ENCODE results near the gene RHOA.

Gene RHOA

DNA sequence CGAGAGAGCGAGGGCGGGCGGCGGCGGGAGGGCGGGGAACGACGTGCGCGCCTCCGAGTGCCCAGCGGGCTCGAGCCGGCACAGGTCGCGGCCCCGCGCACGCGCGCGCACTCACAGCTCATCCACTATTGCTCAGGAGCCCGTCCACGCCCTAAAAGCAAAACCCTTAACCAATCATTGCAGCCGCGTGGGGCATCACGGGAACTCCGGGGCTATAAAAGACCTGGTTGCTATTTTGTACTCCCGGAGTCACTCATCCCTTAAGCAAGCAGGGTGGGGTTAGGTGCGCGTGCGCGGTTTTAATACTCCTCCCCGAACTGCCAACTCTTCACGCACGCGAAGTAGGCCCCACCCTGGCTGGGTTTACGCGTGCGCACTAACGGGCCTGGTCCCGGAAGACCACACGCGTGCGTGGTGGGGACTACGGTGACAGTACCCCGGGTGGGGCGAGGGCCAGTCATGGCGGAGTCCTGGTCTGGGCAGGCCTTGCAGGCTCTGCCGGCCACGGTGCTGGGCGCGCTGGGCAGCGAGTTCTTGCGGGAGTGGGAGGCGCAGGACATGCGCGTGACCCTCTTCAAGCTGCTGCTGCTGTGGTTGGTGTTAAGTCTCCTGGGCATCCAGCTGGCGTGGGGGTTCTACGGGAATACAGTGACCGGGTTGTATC is at the start of gene RHOA, which contains the start of gene TCTA:
TSS of gene RHOA (minus strand) at position 9 of the 664 bp plus-strand sequence. CDS start 36,387 bp downstream, outside the sequence.
TSS of gene TCTA (plus strand) at position 456 of the 664 bp plus-strand sequence. CDS start at position 460, 4 bp downstream.
- DNase-seq: peak; percentile 92

DNA sequence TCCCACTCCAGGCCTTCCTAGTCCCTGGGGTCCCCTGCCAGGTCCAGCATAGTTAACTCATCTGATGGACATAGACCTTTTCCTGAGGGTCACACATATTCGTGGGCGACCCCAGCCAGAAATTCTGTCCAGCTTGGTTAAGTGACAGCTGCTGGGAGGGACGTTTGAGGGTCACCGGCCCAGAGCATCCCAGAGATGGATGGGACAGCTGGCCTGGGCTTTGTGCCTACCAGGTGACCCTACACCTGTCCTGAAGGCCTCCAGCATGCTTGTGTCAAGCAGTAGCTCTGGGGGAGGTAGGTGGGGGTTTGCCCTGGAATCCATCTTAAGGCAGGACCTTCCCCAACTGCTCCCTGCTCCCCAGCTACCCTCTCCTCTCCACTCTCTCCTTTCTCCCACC is 49.2 kb upstream of the RHOA start:
- no peak for DNase-seq

DNA sequence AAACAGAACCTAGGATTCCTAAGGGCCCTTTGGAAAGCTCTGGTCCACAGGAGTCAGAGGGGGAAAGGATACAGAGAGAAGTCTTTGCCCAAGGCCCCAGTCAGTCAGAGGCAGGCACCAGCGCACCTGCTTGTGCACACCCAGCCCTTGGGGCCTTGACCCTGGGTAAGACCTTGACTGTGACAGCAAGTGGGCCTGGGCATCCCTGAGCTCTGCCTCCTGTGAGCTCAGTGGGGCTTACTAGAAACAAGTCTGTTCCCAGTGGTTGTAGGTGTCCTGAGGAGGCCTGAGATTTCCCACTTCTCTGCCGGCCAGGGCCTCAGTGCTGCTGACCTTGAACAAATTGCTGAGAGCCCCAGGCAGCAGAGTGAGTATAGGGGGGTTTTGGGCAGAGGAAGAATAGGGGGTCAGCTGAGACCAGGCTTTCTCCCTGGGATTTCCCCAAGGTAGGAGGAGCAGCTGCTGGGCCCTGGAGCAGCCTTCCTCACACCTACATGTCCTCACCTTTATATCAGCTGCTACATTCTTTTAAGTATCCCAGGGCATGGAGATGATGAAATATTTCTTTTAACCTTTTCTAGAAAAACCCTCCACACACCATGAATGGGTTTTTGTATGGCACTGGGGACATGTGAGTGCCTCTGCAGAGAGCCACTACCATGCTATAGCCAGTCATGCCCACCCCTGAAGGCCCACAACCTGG is 48.6 kb upstream of the RHOA start:
- no peak for DNase-seq

DNA sequence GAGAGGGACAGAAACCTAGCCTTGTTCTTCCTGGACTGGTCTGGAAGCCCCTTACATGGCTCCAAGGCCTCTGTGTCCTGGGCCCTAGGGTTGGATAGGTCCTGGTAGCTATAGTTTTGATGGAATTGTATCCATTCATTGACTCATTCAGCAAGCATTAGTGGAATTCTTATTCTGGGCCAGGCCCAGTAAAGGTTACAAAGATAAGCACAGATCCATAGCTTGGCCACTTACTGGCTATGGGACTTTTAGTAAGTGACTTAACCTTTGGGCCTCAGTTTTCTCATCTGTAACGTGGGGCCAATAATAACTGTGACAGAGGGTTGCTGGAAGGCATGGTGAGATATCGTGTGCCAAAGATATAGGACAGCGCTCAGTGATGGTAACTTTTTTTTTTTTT is 44.7 kb upstream of the RHOA start:
- no peak for DNase-seq

DNA sequence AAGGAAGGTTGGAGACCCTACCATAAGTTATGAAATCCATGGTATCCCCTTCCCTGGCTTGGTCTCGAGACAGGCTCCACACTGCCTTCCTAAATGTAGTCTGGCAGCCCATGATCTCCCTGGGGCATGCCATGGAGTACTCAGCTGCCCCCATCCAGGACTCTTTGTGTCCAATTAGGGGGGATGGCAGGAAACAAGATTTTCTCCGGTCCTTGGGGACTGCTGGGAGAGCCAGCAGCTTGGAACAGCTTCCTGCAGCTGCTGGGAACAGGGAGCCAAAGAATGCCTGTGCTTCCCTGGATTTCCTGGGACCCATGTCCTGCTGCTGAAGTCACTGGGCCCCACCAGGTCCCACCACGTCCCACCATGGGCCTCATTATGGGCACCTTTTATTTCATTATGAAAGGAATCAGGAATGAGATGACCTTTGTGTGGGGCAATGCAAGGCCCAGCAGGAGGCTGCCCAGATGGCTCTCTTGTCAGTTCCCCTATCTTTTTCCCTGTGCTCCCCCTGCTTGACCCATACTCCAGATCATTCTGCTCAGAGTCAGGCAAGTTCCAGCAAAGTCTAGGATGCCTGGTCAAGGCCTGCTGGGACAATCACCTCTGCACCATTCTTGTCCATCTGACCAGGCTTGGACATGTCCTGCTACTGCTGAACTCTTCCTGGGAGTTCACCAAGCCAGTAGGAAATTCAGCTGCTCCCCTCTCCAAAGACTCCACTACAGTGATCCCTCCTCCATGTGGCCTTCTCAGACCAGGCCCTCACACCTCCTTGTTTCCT is 43.3 kb upstream of the RHOA start:
- no peak for DNase-seq

DNA sequence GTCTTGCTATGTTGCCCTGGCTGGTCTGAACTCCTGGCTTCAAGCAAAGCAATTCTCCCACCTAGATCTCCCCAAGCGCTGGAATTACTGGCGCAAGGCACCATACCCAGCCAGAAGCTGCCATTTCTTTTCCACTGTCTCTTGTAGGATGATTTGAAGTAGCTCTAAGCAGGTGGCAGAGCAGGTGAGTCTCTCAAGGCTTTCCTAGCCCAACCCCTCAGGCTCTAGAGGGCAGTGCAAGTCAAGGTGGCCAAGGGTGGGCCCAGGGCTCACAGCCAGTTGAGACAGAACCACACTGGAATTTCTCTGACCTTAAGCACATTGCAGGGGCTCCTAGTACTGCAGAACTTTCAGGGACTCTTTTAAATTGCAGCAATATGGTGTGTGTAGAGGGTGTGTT is 42.7 kb upstream of the RHOA start:
- DNase-seq: no peak

DNA sequence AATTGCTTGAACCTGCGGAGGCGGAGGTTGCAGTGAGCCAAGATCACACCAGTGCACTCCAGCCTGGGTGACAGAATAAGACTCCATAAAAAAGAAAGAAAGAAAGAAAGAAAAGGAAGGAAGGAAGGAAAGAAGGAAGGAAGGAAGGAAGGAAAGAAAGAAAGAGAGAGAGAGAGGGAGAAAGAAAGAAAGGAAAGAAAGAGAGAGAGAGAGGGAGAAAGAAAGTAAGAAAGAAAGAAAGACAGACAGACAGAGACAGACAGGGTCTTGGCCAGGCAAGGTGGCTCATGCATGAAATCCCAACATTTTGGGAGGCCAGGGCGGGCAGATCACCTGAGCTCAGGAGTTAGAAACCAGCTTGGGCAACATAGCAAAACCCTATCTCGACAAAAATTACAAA is 41.8 kb upstream of the RHOA start:
- DNase-seq: no peak

DNA sequence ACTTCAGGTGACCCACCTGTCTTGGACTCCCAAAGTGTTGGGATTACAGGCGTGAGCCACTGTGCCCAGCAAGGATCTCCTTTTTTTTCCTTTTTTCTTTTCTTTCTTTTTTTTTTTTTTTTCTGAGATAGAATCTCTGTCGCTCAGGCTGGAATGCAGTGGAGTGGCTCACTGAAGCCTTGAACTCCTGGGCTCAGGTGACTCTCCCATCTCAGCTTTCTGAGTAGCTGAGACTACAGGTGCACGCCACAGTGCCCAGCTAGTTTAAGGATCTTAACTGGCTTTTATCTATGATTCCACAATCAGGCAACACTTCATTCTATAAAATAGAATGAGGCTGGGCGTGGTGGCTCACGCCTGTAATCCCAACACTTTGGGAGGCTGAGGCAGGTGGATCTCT is 33.6 kb upstream of the RHOA start:
- DNase-seq: no peak

DNA sequence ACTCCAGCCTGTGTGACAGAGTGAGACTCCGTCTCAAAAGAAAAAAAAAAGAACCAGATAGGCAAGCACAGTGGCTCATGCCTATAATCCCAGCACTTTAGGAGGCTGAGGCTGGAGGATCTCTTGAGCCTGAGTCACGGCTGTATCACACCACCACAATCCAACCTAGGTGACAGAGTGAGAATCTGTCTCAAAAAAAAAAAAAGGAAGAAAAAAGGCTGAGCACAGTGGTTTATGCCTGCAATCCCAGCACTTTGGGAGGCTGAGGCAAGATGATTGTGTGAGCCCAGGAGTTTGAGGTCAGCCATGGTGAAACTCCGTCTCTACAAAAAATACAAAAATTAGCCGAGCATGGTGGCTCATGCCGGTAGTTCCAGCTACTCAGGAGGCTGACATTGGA is 23.0 kb upstream of the RHOA start:
- no peak for DNase-seq

DNA sequence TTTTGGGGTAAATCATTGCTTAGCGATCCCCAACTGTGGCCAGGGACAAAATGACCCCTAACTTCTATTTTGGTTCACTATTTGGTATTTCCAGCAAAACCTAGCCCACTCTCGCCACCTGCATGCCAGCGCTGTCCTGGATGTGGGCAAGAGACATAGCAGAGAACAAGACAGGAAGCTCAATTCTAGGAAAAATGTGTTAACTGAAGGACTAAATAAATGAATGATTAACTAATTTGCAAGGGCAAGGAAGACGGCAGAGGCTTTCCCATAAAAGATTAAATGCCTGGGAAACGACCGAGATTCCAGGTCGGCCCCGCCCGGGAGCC is 16.9 kb upstream of the RHOA start:
- DNase-seq: no peak

DNA sequence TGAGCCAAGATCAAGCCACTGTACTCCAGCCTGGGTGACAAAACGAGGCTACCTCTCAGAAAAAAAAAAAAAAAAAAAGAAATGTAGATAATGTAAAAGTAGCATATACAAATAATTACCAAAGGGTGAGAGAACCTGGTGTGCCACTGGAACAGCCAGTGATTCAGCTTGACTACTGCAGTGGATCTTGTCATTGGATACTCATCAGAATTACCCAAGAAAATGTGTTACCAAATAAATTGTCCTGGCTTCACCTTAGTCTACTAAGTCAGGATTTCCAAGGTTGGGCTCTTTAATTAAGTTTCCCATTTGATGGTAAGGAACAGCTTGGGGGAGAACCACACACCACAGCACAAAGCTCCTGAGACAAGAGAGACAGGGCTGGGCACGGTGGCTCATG is 15.8 kb upstream of the RHOA start:
- DNase-seq: no peak

DNA sequence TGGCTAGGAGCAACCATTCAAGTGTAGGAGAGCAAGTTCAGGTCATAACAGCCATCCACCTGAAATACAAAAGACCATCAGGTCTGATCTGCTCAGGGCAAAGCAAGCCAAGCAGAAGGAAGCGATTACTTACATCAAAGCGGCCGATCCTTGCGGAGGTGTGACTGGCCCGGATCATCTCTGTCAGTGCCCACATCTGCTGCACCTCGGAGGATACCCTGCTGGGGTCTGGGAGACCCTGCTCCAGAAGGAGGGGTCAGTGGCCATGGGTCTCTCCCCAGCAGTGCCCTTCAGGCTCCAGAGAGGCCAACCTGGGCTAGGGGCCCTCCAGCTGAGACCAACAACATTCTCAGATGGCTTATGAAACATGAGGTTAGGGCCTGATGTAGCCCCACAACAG is 13.0 kb upstream of the RHOA start:
- no peak for DNase-seq

DNA sequence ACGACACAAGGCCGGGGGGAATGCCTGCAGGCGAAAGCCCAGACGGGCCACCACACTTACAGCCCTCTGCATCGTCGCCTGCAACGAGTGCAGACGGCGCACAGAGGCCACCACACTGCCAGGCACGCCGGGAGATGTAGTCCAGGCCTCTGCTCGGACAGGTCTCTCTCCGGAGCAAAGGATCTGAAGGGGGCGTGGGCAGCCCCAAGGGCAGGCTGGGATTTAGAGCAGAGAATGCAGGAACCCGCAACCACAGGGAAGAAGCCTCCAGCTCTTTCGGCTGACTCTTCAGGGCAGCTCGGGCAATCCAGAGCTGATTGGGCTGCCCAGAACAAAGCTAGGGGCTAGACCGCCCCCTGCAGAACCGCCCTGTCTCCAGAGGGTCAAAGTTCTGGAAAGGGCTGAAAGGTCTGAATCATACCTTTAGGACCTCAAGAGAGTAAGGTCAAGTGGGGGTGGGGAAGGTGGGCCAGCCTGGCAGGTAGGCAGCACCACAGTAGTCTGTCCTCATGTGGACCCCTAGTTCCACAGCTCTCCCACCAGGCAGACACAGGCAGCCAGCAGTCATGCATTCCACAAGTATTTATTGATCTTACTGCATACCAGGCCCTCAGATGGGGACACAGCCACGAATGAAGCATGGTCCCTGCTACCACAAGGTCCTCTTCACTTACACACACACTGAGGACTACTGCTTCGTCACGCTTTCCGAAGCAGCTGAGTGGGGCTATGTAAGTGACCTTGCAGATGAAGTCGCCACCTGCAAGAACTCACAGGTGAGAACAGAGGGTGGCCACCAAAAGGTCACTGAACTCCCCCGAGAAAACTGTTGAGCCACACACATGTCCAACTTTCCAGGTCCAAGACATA is 10.8 kb upstream of the RHOA start, which contains the start of gene AMT:
TSS of gene AMT (minus strand) at position 95 of the 870 bp plus-strand sequence. CDS start at position 72, 23 bp downstream.
- DNase-seq: no peak

DNA sequence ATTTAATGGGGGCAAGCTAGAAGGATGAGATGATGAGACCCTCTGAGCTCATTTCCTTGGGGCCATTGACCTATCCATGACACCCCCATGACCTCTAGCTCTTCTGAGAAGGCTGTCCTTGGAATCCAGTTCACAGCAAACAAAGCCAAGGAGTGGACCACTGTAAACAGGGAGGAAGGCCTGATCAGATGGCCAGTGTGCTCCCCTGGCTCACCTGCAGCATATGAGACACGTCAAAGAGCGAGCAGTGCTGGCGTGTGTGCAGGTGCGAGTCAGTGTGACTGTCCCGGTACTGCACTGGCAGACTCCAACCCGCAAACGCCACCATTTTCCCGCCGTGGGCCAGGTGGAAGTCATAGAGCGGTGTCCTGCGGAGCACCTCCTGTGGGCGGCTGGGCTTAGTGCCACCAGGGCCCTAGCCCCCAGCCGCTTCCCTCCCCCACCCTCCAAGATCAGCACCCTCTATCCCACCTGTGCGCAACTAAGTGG is 10.2 kb upstream of the RHOA start:
- no peak for DNase-seq

DNA sequence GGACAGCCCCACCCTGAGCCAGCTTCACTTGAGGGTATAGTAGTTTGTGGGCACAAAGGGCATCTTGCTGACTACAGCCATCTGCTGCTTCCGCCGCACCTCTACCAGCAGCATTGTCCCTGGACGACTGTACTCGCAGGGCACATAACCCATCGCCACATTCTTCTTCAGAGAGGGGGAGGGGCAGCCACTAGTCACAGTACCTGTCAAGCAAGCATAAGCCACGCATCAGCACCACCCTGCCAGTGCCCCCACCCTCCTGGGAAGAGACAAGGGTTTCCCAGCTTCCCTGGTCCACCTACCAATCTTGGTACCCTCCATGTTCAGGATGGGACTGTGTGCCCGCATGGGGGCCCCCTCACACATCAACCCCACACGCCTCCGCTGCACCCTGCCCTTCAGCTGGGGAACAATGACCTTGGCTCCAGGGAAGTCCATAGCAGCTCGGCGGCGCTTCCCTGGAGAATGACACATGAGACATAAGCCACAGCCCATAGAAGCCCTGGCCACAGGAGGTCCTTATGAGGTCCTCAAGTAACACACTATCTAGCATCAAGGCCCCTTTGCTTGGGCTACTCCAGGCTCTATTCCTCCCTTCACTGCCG is 5.8 kb upstream of the RHOA start:
- DNase-seq: peak; percentile 25

DNA sequence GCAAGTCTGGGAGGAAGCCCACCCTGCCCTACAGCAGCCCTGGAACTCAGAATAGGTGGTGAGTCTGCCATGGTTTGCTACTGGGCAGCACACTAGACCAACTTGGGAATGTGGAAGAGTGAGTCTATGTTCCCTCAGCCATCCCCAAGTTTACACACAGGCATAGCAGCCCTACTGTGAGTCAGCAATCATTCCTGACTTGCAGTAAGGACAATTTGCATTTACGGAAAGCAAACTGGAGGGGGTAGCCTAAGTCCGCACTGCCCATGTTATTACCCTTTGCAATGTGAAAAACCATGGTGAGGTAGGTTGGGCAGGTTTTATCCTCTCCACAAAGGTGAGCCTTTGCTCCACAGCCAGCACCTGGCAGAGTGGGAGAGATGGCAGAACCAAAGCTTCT is 5.1 kb upstream of the RHOA start:
- DNase-seq: no peak

DNA sequence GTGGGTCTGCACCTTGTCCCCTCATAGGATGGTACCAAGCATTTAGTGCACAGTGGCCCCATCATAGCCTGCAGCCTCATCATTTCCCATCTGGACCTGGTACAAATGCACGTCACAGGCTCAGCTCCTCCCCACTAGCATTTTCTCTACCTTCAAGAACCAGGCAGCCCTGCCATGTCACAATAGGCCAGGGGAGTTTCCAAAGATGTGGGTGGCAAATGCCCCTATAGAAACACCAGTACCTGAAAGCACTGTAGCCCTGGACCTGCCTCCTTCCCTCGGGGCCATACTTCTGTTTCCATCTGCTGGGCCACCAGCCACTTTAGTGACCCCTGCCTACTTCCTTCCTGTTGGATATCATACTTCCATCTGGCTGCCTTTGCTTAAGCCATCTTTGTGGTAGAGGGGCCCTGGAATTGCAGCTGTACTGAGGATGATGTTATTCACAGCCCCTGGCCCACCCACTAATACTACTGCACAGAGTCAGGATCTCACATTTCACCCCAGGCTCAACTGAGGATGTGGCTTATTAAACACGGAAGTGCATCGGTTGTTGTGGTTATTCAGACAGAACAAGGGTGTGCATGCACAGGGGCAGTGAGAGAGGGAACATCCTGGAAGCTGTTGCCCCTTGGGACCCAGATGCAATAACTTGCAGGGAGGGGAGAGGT is 4.3 kb upstream of the RHOA start:
- no peak for DNase-seq

DNA sequence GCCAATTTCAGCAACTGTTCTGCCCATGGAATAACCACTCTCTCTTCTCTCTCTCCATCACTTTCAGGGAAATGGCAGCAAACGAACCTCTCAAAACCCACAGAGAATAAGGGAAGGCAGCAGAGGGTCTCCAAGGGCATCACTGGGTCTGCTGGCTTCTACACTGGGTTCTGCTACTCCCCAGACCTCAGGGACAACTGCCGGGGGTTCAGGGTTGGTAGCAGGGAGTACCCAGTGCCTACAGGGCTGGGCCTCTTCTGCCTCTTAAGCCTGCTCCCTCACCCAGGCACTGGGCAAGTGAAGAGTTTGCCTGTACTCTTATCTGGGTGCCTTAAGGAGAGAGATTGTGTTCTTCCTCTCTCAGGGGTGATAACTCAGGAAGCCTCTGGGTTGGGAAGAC is 3.0 kb upstream of the RHOA start:
- DNase-seq: no peak

DNA sequence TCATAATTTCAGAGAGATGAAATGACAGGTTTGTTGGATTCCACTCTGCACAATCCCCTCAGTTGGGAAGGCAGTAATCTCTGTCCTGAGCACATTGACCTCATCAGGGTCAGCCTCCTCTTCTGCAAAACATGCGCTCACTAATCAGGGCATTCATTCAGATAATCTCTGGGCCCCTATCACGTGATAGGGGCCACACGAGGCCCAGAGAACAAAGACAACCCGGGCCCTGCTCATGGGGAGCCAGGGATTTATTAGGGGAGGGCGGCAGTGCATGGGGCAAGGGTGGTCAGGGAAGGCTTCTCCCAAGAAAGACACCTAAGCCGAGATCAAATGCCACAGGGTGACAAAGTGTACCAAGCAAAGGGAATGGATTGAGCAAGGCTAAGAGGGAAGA is 1.6 kb upstream of the RHOA start:
- DNase-seq: no peak

DNA sequence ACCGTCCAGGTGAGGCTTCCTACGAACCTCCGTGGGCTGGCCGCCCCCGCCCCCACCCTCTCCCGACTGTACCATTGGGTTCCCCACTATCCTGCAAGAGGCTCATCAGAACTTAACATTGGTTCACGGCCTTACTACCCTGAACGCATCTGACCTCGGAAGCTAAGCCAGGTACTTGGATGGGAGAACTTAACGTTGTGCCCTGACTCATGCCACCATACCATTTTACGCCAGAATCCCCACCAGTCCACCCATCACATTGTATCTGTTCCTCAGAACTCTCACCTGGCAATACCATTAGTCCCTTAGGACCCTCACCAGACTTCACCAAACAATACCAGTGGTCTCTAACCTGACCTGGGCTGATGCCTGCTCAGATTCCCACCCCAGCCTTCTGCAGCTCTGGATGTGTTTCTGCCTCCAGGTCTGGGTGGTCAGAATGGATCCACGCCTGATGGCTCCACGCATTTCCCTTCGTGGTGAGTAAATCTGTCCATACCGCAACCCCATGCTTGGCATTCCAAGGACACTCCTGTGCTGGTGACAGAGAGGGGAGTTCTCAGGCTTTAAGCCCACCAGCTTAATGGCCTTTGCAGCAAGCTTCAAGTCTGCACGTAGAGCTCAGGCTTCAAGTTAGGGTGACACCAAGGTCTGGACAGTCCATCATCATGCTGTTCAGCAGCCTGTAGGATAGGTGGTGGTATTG is 1.0 kb upstream of the RHOA start:
- DNase-seq: no peak

DNA sequence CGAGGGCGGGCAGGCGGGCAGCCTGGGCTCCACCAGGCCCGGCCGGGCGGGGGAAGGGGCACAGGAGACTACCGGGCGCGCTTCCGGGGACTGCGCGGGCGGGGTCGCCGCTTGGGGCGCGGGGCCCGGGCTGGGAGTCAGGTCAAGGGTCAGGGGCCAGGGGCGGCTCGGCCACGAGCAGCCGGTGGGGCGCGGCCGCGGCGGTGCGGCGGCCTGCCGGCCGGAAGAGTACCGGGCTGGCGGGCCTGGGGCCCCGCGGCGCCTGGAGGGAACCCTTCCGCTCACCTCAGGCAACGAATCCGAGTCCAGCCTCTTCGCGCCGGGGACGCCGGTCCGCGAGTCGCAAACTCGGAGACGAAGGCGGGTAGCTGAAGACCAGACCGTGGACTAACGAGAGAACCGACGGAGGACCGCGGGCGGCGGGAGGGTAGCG is 225 bp downstream of the RHOA start:
- DNase-seq: no peak
